ENCODE data around the gene CRKL.

The CRKL gene

GRCh38 chr22:20999350-21000206, 82.4 kb downstream of the CRKL start:
- DNase-seq = no peak

DNA sequence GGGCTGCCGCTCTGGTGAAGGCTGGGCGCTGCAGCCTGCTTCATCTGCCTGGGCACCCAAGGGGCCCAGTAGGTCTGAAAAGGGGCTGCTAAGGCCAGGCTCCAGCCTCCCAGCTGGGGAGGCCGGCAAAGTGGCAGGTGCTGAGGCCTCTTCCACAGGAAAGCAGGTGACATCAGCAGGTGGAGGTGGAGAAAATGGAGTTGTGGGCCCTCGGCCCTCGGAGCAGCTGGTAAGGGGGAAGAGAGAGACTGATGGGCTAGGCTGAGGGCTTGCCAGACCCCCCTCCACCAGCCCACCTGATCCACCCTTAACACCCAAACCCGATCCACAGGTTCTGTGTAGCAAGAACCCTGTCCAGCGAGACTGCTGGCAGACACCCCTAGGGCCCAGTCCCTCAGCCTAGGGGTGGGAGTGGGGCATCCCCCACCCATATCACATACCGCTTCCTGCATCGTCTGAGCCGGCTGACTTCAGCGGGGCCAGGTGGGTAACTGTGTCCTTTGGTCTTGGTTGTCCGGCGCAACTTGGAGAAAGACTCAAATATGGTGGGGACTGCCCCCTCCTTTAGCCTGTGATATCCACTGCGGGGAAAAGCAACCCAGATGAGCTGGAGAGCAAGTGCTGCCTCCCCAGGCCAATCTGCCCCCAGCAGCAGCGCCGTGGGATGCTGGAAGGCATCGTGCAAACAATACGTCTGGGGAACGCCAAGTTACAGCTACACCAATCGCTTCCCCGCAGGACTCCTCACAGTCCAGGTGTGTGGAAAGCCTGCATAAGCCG, 83.2 kb downstream of the CRKL start:
- no peak for DNase-seq

- peak in 1 of 2 experiments; percentile 2 for DNase-seq
Measured at GRCh38 chr22:21000987-21001600, 83.9 kb downstream of the CRKL start.

DNA sequence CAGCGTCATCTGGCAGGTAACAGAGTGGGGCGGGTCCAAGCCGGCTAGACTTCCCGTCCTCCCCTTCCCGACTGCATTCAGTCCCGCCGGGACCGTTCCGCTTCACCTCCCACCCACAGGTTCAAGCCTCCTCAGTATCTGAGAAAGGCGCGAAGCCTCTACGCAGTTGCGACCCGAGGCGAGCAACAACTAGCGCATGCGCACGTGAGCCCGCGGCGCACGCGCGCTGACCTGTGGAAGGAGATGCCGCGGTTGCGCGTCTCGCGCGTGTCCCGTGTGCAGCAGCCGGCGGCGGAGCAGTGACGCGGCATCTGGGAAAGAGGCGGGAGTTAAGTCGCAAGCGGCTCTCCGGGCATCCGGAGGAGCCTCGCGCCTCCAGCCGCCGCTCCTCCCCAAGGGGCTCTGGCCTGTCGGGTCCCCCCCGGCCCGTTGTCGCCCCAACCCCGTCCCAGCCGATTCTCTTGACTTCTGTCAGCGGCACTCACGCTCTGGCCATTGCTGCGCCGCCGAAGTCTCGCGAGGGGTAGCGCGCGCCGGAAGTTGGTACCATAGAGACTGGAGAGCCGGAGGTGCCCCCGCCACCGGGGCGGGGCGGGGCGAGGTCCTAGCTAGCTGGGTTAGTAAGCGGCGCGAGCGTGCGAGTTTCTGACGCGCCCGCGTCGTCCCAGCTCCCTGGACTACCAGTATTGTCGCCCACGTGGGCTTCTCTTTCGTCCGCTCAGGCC, 84.6 kb downstream of the CRKL start, which contains the start of gene THAP7:
Gene THAP7, minus strand, starts transcription at position 518 of the 725 bp plus-strand sequence. Its CDS starts 207 bp downstream, at position 311.
- peak; percentile 93 to 96 for DNase-seq
